Measurements from ENCODE around the gene CEP85L. TPM values are rescaled to one million over a fixed set of nuclear protein-coding genes. Genes with fewer than 3 reads are reported as not detected.

CEP85L gene
- total and polyA plus RNA-seq, 2 of the 13 experiments (the other 11 are each of a cell fraction or from before 2014, with no cell fraction given): 0.44 to 1.7 TPM

GRCh38 chr6:118651282-118652050, at the start of gene CEP85L (continued):
- peak; percentile 83; the same call in 1 of the 2 replicates for TF ChIP-seq ZNF576 (CRISPR knock-in tag; IDR thresholded peaks at IDR 0.05)
- TF ChIP-seq POGZ (CRISPR knock-in tag; IDR thresholded peaks at IDR 0.05): peak; percentile 53; the same call in 1 of the 2 replicates
- TF ChIP-seq IKZF5 (CRISPR knock-in tag; IDR thresholded peaks at IDR 0.05): 0 out of 2 replicates have a peak, but pooled peaks have one; percentile 24
- 0 out of 2 replicates have a peak, but pooled peaks have one; percentile 32 for TF ChIP-seq ZBTB38 (CRISPR knock-in tag; IDR thresholded peaks at IDR 0.05)
- no peak for TF ChIP-seq IKZF1 (IDR thresholded peaks at IDR 0.05)
- 0 out of 2 replicates have a peak, but pooled peaks have one; percentile 36 for TF ChIP-seq HOXA9 (CRISPR knock-in tag; IDR thresholded peaks at IDR 0.05; ENCODE audit: borderline replicate concordance)
- TF ChIP-seq TARDBP (CRISPR knock-in tag; IDR thresholded peaks at IDR 0.05): no peak
- peak; percentile 22; the same call in 1 of the 2 replicates for TF ChIP-seq MXD3 (CRISPR knock-in tag; IDR thresholded peaks at IDR 0.05)
- no peak for TF ChIP-seq MEF2D (CRISPR knock-in tag; IDR thresholded peaks at IDR 0.05)
- 0 out of 2 replicates have a peak, but pooled peaks have one; percentile 32 for TF ChIP-seq PHF21A (CRISPR knock-in tag; IDR thresholded peaks at IDR 0.05)
- no peak for TF ChIP-seq NFE2L2 (IDR thresholded peaks at IDR 0.05; ENCODE audit: low read length)
- TF ChIP-seq FOXM1 (CRISPR knock-in tag; IDR thresholded peaks at IDR 0.05): no peak
- peak; percentile 65; the same call in 1 of the 2 replicates for TF ChIP-seq MTA1 (CRISPR knock-in tag; IDR thresholded peaks at IDR 0.05; ENCODE audit: borderline replicate concordance)
- peak; percentile 15; the same call in 1 of the 2 replicates for TF ChIP-seq ZNF790 (CRISPR knock-in tag; IDR thresholded peaks at IDR 0.05; ENCODE audit: borderline replicate concordance)
- no peak for TF ChIP-seq ZMAT5 (CRISPR knock-in tag; IDR thresholded peaks at IDR 0.05; ENCODE audit: borderline replicate concordance, low read depth)
- TF ChIP-seq TGIF2 (CRISPR knock-in tag; IDR thresholded peaks at IDR 0.05): no peak
- peak; percentile 34; the same call in 1 of the 2 replicates for TF ChIP-seq MED1 (CRISPR knock-in tag; IDR thresholded peaks at IDR 0.05)
- TF ChIP-seq ZSCAN30 (CRISPR knock-in tag; IDR thresholded peaks at IDR 0.05): 0 out of 2 replicates have a peak, but pooled peaks have one; percentile 41
- no peak for TF ChIP-seq ZSCAN29 (CRISPR knock-in tag; conservative IDR thresholded peaks at IDR 0.05)
- TF ChIP-seq SAP130 (CRISPR knock-in tag; IDR thresholded peaks at IDR 0.05; ENCODE audit: low read depth): peak; percentile 72
- peak; percentile 51 to 82; a peak in 2 of 4 replicates for TF ChIP-seq HMGXB4 (CRISPR knock-in tag; IDR thresholded peaks at IDR 0.05; ENCODE audit: borderline replicate concordance in 1 of 2, low read depth in 1 of 2)
- no peak for TF ChIP-seq FOXP1 (IDR thresholded peaks at IDR 0.05)
- TF ChIP-seq FOXP1 (CRISPR knock-in tag; IDR thresholded peaks at IDR 0.05): no peak
- peak; percentile 52; the same call in 1 of the 2 replicates for TF ChIP-seq TBX2 (CRISPR knock-in tag; IDR thresholded peaks at IDR 0.05; ENCODE audit: borderline replicate concordance)
- no peak for TF ChIP-seq HIC2 (CRISPR knock-in tag; IDR thresholded peaks at IDR 0.05; ENCODE audit: low read depth)

Data from HepG2 (cell line).